GM21576 (cell line): ENCODE data around the gene OPCML.
A peak's percentile ranks its signal among the peaks of the same experiment; 100 is the strongest.

Experiments used
- ATAC-seq: cut with Tn5 transposase; IDR thresholded peaks from one replicate; pipeline ENCODE4 v1.9.1; 2021; ENCODE audit warnings: mild to moderate bottlenecking, moderate library complexity; ENCODE audit not compliant: unreplicated experiment

Gene OPCML

DNA sequence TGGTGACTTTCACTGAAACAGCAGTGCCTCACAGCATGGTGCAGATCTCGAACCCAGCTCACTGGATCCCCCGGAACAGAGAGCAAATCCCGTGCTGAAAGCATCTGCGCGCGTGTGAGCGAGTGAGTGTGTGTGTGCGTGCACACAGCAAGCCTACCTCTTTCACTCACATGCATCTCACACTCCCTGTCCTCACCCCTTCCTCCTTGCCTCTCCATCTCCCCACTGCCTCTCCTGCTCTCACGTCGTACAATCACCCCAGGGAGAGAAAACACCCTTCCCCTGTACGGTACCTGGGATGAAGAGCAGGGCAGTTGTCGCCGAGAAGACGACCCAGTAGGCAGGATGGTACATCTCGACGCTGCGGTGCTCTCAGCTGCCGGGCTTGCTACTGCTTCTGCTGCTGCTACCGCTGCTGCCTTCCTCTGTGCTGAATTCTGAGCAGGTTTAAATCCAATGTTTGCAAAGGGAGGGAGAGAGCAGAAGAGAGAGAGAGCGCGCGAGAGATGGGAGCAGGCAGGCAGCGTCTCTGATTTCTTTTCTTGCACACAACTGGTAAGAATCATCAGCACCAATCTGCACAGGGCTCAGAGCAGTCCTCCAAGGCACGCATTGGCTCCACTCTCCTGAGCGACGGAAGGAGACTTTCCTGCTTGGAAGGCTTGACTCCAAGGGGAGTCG lies at the start of gene OPCML:
Gene OPCML, minus strand, starts transcription at position 531 of the 681 bp plus-strand sequence.
- ATAC-seq = no peak

DNA sequence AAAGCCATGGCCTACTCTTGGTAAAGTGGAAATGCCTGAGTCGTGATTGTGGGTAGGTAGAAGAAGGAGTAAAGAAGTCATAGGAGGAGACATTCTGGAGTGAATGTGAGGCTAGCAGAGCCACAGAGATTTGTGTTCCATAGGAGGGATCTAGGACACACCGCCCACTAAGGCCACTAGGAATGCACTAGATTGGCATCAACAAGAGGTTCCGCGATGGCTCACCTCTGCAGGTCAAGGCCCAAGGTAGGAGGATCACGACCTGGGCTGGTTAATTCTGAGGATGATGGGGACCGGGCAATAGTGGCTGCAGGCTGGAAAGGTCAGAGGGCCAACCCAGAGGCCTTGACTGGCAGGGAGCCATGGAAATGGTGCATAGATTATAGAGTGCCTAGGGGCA lies 48.8 kb upstream of the OPCML start:
- no peak for ATAC-seq

DNA sequence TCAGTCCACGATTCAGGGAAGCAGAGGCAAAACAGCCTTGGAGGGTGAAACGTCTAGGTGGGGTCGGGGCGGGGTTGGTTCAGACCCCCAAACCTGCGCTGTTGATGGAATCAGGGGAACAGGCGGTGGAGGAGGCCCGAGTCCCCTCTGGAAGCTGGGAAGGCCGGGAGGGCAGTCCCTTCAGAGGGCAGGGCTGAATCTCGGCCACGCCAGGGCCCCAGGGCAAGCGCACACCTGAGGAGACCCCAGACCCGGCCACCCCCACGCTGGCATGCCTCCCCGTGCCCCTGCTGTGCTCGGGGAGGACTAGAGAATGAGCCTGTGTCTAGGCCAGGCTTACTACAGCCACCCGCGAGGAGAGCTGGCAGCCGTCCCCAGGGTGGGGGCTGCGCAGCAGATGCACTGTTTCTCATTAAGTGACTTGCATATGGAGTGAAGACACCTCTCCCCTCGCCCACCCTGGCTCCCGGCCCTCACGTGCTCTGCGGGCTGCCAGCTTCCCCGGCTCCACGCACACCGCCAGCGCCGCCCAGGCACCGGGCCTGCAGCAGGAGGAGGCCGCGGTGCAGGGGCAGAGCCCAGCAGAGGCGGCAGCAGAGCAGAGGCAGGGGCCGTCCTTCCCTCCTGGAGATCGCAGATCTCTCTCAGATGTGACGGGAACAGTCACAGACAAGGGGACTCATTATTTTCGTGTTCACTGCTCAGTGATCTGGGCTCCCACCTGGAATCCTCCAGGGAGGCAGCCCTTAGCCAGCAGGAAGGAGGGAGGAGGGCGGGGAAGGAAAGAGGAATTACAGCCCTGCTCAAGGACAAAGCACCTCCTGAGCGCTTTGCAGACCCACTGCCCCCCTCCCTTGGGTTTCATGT lies 47.1 kb upstream of the OPCML start:
- ATAC-seq = no peak

DNA sequence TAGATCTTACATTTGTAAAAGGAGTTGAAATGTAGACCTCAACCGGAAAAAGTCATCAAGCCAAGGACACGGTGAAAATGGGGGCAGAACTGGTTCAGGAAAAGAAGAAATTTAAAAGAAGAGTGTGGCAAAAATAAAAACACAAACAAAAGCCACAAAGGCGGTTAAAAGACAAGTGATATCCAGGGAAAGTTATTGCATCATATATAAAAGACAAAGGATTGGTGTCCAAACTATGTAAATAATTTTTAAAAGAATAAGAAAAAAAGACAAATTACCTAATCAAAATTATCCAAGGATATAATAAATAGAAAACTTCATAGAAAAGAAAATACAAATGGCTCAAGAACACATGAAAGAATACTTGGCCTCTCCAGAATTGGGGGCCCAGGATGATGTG lies 45.1 kb upstream of the OPCML start:
- ATAC-seq = no peak

DNA sequence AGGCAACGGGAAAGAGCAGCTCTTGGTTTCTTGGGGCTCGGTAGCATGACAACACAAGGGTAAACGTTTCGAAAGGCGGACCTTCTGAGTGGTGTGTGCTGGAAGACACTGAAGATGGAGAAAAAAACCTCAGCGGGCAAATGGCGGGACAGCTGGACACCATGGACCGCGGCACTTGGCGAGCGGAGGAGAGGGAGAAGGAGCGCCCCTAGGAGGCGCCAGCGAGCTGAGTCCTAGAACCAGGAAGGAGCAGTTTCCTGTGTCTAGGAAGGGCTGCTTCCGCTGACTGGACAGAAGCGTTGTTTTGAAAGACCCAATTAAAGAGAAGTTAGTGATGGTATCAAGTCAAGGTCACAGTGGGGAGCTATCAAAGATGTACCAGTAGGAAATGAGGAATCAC lies 44.0 kb upstream of the OPCML start:
- no peak for ATAC-seq

DNA sequence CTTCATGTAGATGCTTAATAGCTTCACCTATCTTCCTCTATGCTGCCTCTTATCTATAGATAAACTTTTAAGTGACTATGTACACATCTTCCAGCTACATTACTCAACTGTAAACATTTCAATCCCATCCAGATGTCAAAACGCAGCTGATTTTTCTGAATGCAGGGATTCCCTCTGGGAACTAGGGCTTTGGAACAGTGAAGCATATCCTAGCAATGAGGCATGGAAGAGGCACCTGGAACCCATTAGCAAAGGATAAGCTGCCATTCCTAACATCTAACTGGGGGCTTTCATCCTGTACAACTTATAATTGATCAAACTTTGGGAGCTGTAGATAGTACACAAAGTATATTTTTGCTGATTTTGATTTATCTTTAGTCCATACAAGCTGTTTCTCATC lies 40.8 kb upstream of the OPCML start:
- ATAC-seq = no peak

DNA sequence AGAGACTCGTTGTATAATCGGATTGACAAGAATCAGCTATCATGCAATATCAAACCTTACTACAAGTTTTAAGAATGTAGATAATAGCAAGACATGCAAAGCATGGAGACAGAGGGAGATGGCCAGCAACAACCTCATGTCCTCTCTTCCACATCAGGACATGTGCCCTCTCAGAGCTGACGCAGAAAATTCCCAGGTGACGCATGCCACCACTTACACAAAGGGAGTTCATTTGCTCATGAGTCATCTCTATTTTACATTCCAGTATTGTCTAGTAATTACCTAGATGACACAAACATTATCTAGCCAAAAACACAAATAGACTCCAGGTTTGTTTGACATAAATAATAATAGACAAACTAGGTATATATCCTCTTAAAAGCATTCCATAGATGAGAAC lies 38.1 kb upstream of the OPCML start:
- no peak for ATAC-seq

DNA sequence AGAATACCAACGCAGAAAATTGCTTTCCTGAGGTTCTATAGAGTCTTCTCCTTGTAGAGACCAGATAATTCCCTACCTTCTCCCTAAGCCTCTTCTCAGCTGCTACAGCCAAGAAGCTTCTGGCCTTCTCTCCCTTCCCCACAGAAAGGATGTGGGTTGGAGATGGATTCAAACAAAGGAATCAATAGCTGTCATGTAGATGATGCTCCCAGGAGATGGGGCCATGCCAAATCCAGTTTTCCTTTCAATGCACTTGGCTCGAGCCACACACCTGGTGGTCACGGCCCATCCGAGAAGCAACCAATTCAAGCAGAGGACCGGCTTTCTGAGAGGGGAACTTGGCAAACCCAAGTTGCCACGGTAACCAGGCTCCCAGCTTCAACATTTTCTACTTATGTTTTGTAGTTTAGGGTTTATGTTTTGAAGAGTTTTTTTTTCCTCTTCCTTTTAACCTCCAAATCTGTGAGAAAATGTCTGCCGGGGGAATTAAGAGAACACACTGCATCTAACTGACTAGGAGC lies 31.3 kb upstream of the OPCML start:
- ATAC-seq = no peak

DNA sequence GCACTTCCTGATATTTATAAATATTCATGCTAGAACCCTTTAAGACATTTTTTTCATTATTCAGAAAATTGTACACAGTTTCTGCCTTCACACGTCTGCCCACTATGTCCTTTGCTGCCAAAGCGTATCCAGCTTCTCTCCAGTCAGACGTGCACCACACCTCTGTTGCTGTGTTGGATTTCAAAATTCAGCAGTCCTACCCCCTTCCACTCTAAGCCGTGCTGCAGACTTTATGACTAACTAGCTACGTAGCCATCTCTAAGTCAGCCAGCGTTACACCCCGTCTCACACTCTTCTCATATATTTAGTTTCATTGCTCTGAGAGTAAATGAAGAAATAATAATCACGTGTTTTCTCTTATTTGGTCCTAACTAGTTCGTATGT lies 28.2 kb upstream of the OPCML start:
- ATAC-seq = no peak

DNA sequence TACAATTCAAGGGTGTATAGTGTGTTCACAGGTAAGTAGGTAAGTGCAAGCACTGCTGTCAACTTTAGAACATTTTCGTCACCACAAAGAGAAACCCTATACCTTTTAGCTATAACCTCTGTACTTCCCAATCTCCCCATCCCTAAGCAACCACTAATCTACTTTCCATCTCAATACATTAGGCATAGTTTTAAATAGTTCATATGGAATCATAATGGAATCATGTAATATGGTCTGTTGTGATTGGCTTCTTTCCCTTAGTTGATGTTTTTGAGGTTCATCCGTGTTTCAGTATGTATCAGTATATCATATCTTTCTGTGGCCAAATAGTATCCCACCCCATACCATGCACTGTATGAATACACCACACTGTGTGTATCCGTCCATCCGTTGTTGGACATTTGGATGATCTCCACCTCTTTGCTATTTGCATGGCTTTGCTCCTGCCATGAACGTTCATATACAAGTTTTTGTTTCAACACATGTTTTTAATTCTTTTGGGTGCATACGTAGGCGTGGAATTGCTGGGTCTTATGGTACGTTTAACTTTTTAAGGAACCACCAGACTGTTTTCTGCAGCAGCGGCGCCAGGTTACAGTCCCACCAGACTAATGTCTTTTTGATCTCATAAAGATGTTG lies 27.7 kb upstream of the OPCML start:
- ATAC-seq = no peak

DNA sequence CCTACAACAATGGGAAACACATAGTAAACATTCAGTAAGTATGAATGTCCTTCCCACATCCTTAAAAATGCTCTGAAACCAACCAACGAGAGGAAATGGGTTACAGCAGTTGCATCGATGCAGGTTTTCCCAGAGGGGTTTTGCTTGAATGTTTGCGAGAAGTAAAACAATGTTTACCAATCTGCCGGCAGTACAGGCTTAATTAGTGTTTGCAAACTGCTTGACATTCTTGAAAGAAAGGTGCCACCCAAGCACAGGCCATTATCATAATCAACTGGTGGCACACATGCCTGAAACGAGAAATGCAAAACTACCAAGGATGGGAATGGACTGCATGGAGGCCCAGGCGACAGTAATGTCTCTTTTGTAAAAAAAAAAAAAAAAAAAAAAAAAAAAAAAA lies 27.1 kb upstream of the OPCML start:
- ATAC-seq = no peak

DNA sequence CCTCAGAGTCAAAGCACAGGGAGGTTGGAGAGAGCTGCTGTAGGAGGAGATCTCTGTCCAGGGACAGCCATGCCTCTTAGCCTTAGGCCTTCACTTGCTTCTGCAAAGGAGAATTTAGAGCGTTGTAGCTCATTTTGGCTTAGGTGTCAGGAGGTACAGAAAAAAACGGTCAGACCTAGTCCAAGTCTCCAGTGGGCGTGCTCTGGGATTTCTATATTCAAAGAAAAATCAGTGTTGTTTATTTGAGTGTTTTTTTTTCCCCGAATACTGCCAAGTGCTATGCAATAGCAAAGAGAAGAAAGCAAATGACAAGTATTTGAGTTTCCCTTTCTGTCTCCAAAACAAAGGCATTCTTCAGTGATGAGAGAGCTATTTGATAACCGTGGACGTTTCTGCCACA lies 22.7 kb upstream of the OPCML start:
- ATAC-seq = no peak

DNA sequence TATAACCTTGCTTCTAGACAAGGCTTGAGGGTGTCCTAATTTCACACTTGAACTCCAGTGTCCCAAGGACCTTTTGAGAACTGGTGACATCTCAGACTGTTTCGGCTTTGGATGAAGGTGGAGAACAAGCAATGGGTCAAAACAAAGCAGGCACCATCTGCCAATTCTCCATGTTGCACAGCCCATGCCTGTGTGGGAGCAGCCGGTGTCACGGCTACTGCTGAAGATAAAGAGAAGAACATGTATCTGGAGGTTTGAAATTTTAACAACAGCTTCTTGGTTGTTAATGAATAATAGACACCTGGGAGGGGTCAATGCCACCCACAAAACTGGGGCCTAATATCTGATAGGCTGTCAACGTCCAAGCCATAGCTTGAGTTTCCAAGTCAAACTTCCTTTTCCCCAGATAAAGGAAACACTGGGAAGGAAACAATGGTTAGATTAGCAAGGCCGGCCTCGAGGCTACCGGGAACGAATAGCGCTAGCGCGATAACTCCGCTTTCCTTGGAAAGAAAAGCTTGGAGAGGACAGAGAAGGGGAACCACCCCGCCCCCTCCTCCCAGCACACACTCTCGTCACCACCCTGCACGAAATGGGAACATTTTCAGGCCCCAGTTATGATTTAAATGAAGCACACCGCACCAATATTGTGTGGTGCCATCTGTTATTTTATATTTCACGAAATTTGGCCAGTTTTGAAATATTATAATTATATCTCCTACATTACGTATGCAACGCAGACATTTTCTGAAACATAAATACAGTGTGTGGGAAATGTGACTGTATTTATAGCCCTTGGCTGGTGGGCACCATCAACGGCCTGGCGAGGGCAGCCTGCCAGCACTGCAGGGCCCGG lies 21.8 kb upstream of the OPCML start:
- no peak for ATAC-seq

DNA sequence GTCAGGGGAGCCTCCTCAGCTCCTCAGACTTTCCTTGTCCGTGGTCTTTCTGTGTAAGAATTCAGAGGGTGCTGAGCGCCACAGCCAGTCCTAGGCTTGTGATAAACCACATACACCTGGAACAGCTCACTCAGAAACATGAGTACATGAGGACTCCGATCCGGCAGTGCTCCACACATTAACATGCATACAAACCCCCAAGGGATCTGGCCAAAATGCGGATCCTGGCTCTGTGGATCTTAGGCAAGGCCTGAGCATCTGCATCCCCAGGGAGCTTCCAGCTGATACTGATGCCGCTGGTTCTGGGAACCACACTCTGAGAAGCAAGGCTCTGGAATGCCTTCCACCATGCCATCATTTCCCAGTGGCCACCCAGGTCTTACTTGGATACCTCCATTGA lies 20.6 kb upstream of the OPCML start:
- no peak for ATAC-seq

DNA sequence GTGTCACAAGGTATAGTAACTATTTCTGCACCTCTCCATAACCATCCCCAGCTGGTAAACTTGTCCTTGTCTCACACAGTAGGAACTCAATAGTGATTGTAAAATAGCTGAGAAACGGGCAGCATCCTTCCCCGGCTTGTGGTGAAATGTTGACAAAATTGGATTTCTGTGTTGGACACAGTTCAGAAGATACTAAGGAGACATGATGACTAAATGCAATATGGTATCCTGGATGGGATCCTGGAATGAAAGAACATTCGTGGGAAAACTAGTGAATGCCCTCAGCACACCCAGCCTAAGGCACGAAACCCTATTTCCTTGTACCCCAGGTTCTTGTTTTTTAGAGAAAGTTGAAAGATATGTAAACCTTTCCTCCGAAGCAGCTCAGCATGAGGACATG lies 18.8 kb upstream of the OPCML start:
- ATAC-seq = no peak

DNA sequence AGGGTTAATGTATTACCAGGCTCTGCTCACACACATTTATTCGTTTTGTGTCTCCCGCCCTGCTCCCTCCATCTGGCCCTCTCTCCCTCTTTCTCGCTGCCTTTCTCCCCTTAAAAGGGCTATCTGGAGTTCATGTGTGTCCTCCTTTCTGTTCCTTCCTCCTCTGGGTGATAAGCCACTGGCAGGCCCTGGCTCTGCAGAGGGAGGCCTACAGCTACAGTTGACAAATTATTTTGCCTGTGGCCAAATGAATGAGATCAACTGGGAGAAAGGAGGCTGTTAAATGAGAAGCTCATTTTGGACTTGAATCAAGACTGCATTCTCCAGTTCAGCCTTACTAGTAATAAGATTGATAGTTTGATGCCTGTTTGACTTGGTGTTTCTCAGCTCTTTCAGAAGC lies 17.5 kb upstream of the OPCML start:
- ATAC-seq = no peak

DNA sequence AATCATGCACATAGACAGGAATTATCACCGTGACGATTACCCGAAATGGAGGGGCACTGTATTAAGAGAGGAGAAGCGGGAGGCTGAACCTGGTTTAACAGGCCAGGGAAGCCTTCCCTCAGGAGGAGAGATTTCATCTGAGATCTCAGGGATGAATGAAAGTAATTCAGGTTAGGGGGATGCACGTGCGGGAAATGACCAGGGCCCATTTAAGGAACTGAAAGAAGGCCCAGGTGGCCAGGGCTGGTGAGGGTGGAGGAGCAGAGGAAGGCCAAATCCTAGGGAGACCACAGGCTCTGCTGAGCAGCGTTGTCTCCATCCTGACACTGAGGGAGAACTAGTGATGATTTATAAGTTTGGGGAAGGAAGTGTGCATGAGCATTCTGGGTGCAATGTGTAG lies 16.3 kb upstream of the OPCML start:
- no peak for ATAC-seq

DNA sequence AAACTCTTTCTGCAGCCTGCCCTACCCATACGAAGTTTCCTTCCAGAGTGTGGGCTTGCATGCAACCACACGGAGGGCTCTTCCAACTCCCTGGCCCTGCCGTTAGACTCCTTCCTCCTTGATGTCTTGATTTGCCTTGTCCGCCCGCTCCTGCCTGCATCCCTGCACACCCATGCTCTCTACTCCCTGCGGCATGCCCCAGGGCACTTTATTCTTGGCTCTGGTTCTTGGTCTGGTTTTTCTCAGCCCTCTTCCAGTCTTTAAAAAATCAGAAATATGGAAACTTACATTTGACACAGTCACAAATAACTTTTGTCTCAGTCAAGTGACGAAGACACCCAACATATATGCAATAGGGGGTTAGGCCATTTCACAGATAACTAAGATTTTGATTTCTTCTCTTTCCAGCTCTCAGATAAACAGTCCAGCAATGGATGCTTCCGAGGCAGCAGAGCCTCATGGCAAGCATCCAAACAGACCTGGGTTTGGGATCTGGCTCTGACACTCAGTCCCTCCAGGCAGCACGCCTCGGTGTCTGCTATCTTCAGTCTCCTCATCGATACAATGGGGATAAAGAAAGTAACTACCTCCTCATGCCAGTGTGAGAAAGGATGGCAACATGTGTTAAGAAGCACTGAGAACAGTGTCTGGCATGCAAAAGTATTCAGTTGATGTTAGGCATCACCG lies 15.7 kb upstream of the OPCML start:
- ATAC-seq = no peak

DNA sequence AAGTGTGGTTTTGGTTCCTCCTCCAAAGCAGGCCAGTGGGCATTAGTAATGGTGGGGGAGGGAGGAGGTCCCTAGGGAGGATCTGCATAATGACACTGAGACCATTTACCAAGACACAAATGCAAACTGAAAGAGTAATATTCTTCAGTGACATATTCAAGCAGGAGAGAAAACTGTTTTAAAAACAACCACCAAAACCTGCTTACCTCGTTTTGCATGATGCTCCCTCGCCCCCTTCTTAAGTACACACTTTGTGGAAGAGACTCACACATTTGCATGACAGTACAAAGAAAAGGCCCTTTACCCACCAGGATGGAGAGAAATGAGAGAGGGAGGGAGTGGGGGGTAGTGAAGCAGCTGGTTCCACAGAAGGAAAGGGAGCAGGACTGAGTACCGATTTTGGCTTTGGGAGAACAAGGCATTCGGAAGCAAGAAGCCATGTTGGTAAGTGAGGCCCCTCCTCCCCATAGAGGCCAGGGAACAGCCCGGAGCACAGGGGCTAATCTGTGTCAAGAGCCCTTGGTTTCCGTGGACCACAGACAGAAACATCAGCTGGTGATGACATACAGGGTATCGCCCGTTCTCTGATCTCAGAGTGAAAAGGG lies 13.0 kb upstream of the OPCML start:
- peak; percentile 62 for ATAC-seq

DNA sequence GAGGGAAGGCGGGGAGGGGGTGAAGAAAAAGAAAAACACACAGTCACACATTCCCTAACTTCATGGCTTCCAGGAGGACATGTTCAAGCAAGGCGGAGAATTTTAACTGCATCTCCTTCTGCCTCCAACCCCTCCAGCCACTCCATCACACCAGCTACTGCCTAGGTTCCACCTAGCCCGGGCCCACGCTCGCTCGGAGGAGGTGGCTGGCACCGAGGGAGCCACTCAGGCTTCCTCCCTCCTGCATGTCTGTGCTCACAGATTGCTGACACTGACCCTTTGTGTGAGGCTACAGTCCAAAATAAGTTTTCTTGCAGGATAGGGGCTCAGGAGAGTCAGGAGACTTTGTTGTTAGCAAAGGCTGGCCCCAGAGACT lies 9.4 kb upstream of the OPCML start:
- ATAC-seq = no peak
